GM19324 (cell line): ENCODE results near the gene OAF.

ENCODE experiments used
- ATAC-seq: cut with Tn5 transposase; IDR thresholded peaks from one replicate; pipeline ENCODE4 v1.9.1; 2021; ENCODE audit warnings: mild to moderate bottlenecking, moderate library complexity; ENCODE audit not compliant: unreplicated experiment, low FRiP score

The OAF gene

GRCh38 chr11:120198787-120199469, 11.9 kb upstream of the OAF start:
- no peak for ATAC-seq

GRCh38 chr11:120199613-120200012, 11.2 kb upstream of the OAF start:
- no peak for ATAC-seq

GRCh38 chr11:120200677-120201076, 10.2 kb upstream of the OAF start:
- ATAC-seq, result no peak

- ATAC-seq, result no peak
Measured at GRCh38 chr11:120201653-120202052, 9.2 kb upstream of the OAF start.

GRCh38 chr11:120203626-120204025, 7.2 kb upstream of the OAF start:
- ATAC-seq, result no peak

- no peak for ATAC-seq
Measured at GRCh38 chr11:120205596-120206161, 5.2 kb upstream of the OAF start.

GRCh38 chr11:120207512-120207911, 3.3 kb upstream of the OAF start:
- ATAC-seq, result no peak

- no peak for ATAC-seq
Measured at GRCh38 chr11:120208001-120208441, 2.8 kb upstream of the OAF start.

- ATAC-seq, result no peak
Measured at GRCh38 chr11:120208777-120209176, 2.1 kb upstream of the OAF start.

- ATAC-seq, result no peak
Measured at GRCh38 chr11:120209746-120210625, 846 bp upstream of the OAF start.

GRCh38 chr11:120211522-120212258, 858 bp downstream of the OAF start:
- ATAC-seq, result peak; percentile 8

- ATAC-seq, result no peak
Measured at GRCh38 chr11:120212259-120212878, 1.5 kb downstream of the OAF start.

- ATAC-seq, result no peak
Measured at GRCh38 chr11:120212926-120213325, 2.1 kb downstream of the OAF start.

- ATAC-seq, result no peak
Measured at GRCh38 chr11:120214581-120214980, 3.7 kb downstream of the OAF start.

- ATAC-seq, result no peak
Measured at GRCh38 chr11:120215634-120216033, 4.8 kb downstream of the OAF start.

- no peak for ATAC-seq
Measured at GRCh38 chr11:120216426-120217102, 5.7 kb downstream of the OAF start.

GRCh38 chr11:120217526-120217925, 6.7 kb downstream of the OAF start:
- no peak for ATAC-seq

- ATAC-seq, result no peak
Measured at GRCh38 chr11:120217941-120218694, 7.3 kb downstream of the OAF start.

- ATAC-seq, result no peak
Measured at GRCh38 chr11:120218695-120219033, 7.8 kb downstream of the OAF start.
